Astrocyte of the spinal cord (primary cell): ENCODE measurements around the gene FGF14.

Experiments used
- DNase-seq: peaks from one replicate; pipeline ENCODE4 v3.0.0; 2011; ENCODE audit warnings: low read depth, low spot score
- H3K4me3 ChIP-seq: 2 replicates; pipeline ENCODE4 v1.5.1; 2011; ENCODE audit warnings: low read depth, mild to moderate bottlenecking, low read length, moderate library complexity
- CTCF ChIP-seq: IDR thresholded peaks from 2 replicates; pipeline ENCODE4 v1.5.1; 2012; ENCODE audit warnings: low read depth, mild to moderate bottlenecking, low read length, inconsistent platforms
- in situ Hi-C: cut with HindIII; loops from 2 replicates; pipeline ENCODE4 v1.10.0; 2017; ENCODE audit warnings: low sequenced_read_pairs

Gene FGF14

GRCh38 chr13:101944521-101944920 is 457.3 kb downstream of the FGF14 start:
- in situ Hi-C loops = no loop called here
- no peak overlapping the region for H3K4me3 ChIP-seq
- DNase-seq = no peak
- TF ChIP-seq CTCF = no peak

GRCh38 chr13:101942535-101943157 is 459.2 kb downstream of the FGF14 start:
- TF ChIP-seq CTCF = no peak
- in situ Hi-C loops = no loop called here
- H3K4me3 ChIP-seq = no peak overlapping the region
- no peak for DNase-seq

- in situ Hi-C loops = no loop called here
- no peak overlapping the region for H3K4me3 ChIP-seq
- DNase-seq = peak; percentile 62
- peak; percentile 88 for TF ChIP-seq CTCF
Observed at GRCh38 chr13:101942038-101942437, 459.8 kb downstream of the FGF14 start.

- in situ Hi-C loops = no loop called here
- H3K4me3 ChIP-seq = no peak overlapping the region
- peak; percentile 40 for TF ChIP-seq CTCF
- peak; percentile 27 for DNase-seq
Observed at GRCh38 chr13:101941095-101941783, 460.6 kb downstream of the FGF14 start.

- no peak for DNase-seq
- TF ChIP-seq CTCF = no peak
- in situ Hi-C loops = no loop called here
- H3K4me3 ChIP-seq = no peak overlapping the region
Observed at GRCh38 chr13:101939370-101939769, 462.5 kb downstream of the FGF14 start.

- in situ Hi-C loops = no loop called here
- H3K4me3 ChIP-seq = no peak overlapping the region
- no peak for DNase-seq
- no peak for TF ChIP-seq CTCF
Observed at GRCh38 chr13:101935828-101936227, 466.0 kb downstream of the FGF14 start.
